Mucosa of descending colon (tissue), 3 donors: ENCODE results near the gene RHBDF2. TPM values are rescaled to one million over a fixed set of nuclear protein-coding genes. Genes with fewer than 3 reads are reported as not detected.
"Not testable (repeated sequence)": the region's sequence is repeated elsewhere in the genome, so short reads cannot be mapped to it uniquely, and the experiment has no call there.

ENCODE experiments used
- ATAC-seq: fragments of 200-7000 bp; cut with Tn5 transposase; one replicate; pipeline ENCODE4 v1.9.1; 2020; ENCODE audit warnings: mild to moderate bottlenecking, moderate library complexity
- DNase-seq, 3 donors: peaks; one replicate each; pipeline ENCODE4 v3.0.0-alpha.2; 2020
- H3K36me3 ChIP-seq: fragments of 200-600 bp; one replicate; pipeline ENCODE4 v1.8.0; 2021; ENCODE audit warnings: low read depth, mild to moderate bottlenecking
- H3K4me1 ChIP-seq: fragments of 200-600 bp; one replicate; pipeline ENCODE4 v1.8.0; 2021; ENCODE audit warnings: low read depth, mild to moderate bottlenecking
- H3K4me3 ChIP-seq: fragments of 200-600 bp; one replicate; pipeline ENCODE4 v1.8.0; 2021; ENCODE audit warnings: mild to moderate bottlenecking
- H3K9me3 ChIP-seq: fragments of 200-600 bp; one replicate; pipeline ENCODE4 v1.8.0; 2021; ENCODE audit warnings: mild to moderate bottlenecking
- CTCF ChIP-seq: fragments of 200-600 bp; IDR thresholded peaks from one replicate; pipeline ENCODE4 v1.8.0; 2022; ENCODE audit warnings: antibody characterized with exemption, mild to moderate bottlenecking
- intact Hi-C, 2 donors: fragments of 100-400 bp; cut with DNase I in 1 of 2; cut with micrococcal nuclease in 1 of 2; formaldehyde crosslinking; loops; one replicate each; pipeline versions ENCODE4 v1.11.0 to v1.11.1; 2022; cut with DNase I, micrococcal nuclease
- total RNA-seq, 3 donors: library from RNA; stranded (reverse); fragmentation: NEBNext Ultra II Directional in 2 of 3; extraction: Animal tissue kit (Norgen Biotek cat#: 25700) in 2 of 3; gene quantifications; one replicate each; pipeline versions ENCODE4 v1.2.1 to v1.2.4, GENCODE V29; 2021 to 2023
- donor health status: DM: no; HTN: no; CAD: no; lungs with moderate emphysema.
- donor health status: DM: no; HTN: no; CAD: no.
- donor health status: DM: no; HTN: yes; CAD: no.

The RHBDF2 gene
- total RNA-seq, 3 donors from 2014 or later, result 11.2 to 20.8 (median 18.9) TPM

GRCh38 chr17:76536511-76537287 is 35.5 kb upstream of the RHBDF2 start:
- Histone ChIP-seq H3K36me3 (no peaks in the 10 kb centered on the region), H3K4me3 (no peak overlapping the region), H3K9me3 (no peaks in the 10 kb centered on the region), H3K4me1 (peaks cover 30% of the 10 kb centered on the region)
- DNase-seq, result peak in 1 of 3 donors; percentile 31
- no peak for ATAC-seq
- intact Hi-C loops, result no loop called here
- TF ChIP-seq CTCF, result no peak

GRCh38 chr17:76535788-76536510 is 34.7 kb upstream of the RHBDF2 start:
- H3K4me1 ChIP-seq, result peaks cover 28% of the 10 kb centered on the region
- no peak overlapping the region for H3K4me3 ChIP-seq
- H3K36me3 ChIP-seq, result no peaks in the 10 kb centered on the region
- intact Hi-C loops, result no loop called here
- H3K9me3 ChIP-seq, result no peaks in the 10 kb centered on the region
- no peak for TF ChIP-seq CTCF
- DNase-seq, result peak in 1 of 3 donors; percentile 48
- ATAC-seq, result no peak

GRCh38 chr17:76534831-76535732 is 33.9 kb upstream of the RHBDF2 start:
- no peak for TF ChIP-seq CTCF
- intact Hi-C loops, result no loop called here
- DNase-seq (peak in 1 of 3 donors; percentile 42), ATAC-seq (no peak)
- H3K36me3 ChIP-seq, result no peaks in the 10 kb centered on the region
- no peak overlapping the region for H3K4me3 ChIP-seq
- no peaks in the 10 kb centered on the region for H3K9me3 ChIP-seq
- peaks cover 28% of the 10 kb centered on the region for H3K4me1 ChIP-seq

- intact Hi-C loops, ATAC-seq, H3K36me3 ChIP-seq, H3K4me3 ChIP-seq, H3K9me3 ChIP-seq: not testable (repeated sequence)
- peak in 1 of 3 donors; percentile 25 for DNase-seq
- peaks cover 39% of the 10 kb centered on the region for H3K4me1 ChIP-seq
Measured at GRCh38 chr17:76533640-76534359, 32.6 kb upstream of the RHBDF2 start.

- Histone ChIP-seq H3K36me3 (no peaks in the 10 kb centered on the region), H3K4me1 (peaks cover 33% of the 10 kb centered on the region), H3K4me3 (no peak overlapping the region), H3K9me3 (no peaks in the 10 kb centered on the region)
- TF ChIP-seq CTCF, result no peak
- ATAC-seq (no peak), DNase-seq (peak in 1 of 3 donors; percentile 35)
- intact Hi-C loops, result no loop called here
Measured at GRCh38 chr17:76532072-76532651, 30.9 kb upstream of the RHBDF2 start.
